ENCODE data around the gene OR51E1. TPM values are rescaled to one million over a fixed set of nuclear protein-coding genes. Genes with fewer than 3 reads are reported as not detected.

The OR51E1 gene
- total and polyA plus RNA-seq, 9 of the 15 experiments (the other 6 are each of a cell fraction or from before 2014, with no cell fraction given), result 0.03 to 0.04 TPM; not detected in 7

DNA sequence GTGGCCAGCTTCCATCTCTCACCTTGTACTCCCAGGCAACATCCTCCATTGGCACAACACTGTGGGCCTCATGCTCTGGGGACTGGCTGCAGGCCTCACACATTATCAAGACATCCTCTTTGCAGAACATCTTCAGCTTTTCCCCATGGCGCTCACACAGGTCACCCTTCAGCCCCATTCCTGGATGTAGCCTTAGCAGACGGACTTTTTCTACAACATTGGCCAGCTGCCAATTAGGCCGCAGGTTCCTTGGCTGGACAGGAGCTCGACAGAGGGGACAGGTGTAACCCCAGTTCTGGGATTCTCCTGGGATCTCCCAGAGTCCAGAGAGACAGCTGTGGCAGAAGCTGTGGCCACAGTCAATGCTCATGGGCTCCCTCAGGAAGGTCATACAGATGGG, 38.7 kb upstream of the OR51E1 start:
- TF ChIP-seq, protein P1, sequence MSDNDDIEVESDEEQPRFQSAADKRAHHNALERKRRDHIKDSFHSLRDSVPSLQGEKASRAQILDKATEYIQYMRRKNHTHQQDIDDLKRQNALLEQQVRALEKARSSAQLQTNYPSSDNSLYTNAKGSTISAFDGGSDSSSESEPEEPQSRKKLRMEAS (CRISPR knock-in tag; IDR thresholded peaks at IDR 0.05), result no peak
- peak; percentile 79 for TF ChIP-seq NFIC (IDR thresholded peaks at IDR 0.05)
- Histone ChIP-seq H3K9me1 (ENCODE audit: control insufficient read depth, insufficient read depth, low read length) (no peaks in the 10 kb centered on the region), H3K4me1 (replicated peaks in 1 of 2; ENCODE audit: control insufficient read depth in 2 of 2, insufficient read depth in 2 of 2, low read length in 2 of 2) (peaks cover 9 to 14% of the 10 kb centered on the region in 2 experiments; a peak in 3 of 5 replicates), H4K20me1 (replicated peaks; ENCODE audit: control insufficient read depth, insufficient read depth, low read length) (no peaks in the 10 kb centered on the region), H3K36me3 (ENCODE audit: control insufficient read depth, insufficient read depth, low read length) (peaks cover 21% of the 10 kb centered on the region; the same call in 2 of the 3 replicates), H2AFZ (ENCODE audit: low read depth, low read length) (no peak overlapping the region), H3K9me3 (replicated peaks; ENCODE audit: control insufficient read depth, insufficient read depth, low read depth, low read length) (no peaks in the 10 kb centered on the region), H3K4me3 (no peak overlapping the region), H3K27ac (ENCODE audit: extremely low read depth, low read depth, low read length) (no peak overlapping the region), H3K9ac (ENCODE audit: insufficient read depth in 1 of 2, low read depth in 2 of 2, low read length in 2 of 2) (no peak overlapping the region), H3K27me3 (ENCODE audit: control insufficient read depth in 2 of 2, insufficient read depth in 2 of 2, low read length in 2 of 2) (no peaks in the 10 kb centered on the region), H3K79me2 (ENCODE audit: control insufficient read depth, insufficient read depth, low read length) (peaks cover 11% of the 10 kb centered on the region; the same call in 2 of the 3 replicates), H3K4me2 (ENCODE audit: insufficient read depth, low read length) (no peak overlapping the region)
- POLR2A ChIA-PET, result interaction anchor here (1.0 kb wide), 1 partner anchor 9 kb away, joined by 3 read pairs; no protein-coding TSS in a partner anchor
- intact Hi-C loops (cut with micrococcal nuclease), result no loop called here
- ATAC-seq, result no peak
- in situ Hi-C loops (cut with MboI), result no loop called here
- CTCF ChIA-PET (ENCODE audit: low intra/inter-chr PET ratio), result no interaction called here
- BruUV-seq (replicated peaks), result no TSS peak
- no peak for FAIRE-seq
- WGBS (ENCODE audit: insufficient coverage, low coverage, missing lambda C conversion rate), result 95% methylated on average over 4 of the region's 4 CpGs
- no peak for DNase-seq (ENCODE audit: extremely low read depth in 1 of 4, low spot score in 3 of 4)

DNA sequence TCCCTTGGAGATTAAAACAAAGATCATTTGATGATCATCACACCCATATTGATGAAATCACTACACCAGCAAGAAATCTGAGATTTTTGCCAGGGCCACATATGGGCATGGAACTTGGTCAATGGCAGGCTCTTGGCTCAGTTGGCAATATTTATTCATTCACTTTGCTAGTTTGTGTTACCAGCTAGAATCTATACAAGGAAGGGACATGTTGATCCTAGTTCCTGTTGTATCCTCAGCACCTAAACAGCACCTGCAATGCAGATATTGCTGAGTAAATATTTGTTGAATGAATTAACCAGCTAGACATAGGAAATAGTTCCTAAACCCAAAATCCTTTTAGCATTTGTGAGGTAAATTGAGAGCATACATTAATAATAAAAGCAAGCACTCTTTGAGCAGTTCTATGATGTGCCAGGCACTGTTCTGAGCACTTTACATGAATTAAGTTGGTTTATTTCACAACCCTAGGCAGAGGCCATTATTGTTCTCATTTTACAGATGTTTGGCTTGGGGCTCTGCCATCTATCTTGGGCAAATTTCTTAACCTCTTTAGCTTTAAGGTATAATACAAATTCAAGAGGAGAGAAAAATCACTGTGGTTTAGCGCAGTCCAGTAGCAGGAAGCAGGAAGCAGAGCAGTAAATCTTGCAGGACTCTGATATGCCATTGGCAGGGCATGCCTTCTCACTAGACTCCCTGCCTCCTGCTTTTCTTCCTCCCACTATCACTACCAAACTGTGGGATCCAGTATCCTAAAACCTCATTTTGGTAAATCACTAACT, 37.4 kb upstream of the OR51E1 start:
- in situ Hi-C loops (cut with MboI) (no loop called here), intact Hi-C loops (cut with micrococcal nuclease) (no loop called here)
- H3K36me3 ChIP-seq (ENCODE audit: control insufficient read depth, insufficient read depth, low read length), result peaks cover 10% of the 10 kb centered on the region; the same call in 2 of the 3 replicates
- peak; percentile 48 for FAIRE-seq
- H3K79me2 ChIP-seq (ENCODE audit: control insufficient read depth, insufficient read depth, low read length), result peaks cover 11% of the 10 kb centered on the region; the same call in 2 of the 3 replicates
- H3K9me3 ChIP-seq (replicated peaks; ENCODE audit: control insufficient read depth, insufficient read depth, low read depth, low read length), result no peaks in the 10 kb centered on the region
- peak overlapping the region; percentile 100; the same call in 1 of the 2 replicates for H2AFZ ChIP-seq (ENCODE audit: low read depth, low read length)
- H3K27me3 ChIP-seq (ENCODE audit: control insufficient read depth in 2 of 2, insufficient read depth in 2 of 2, low read length in 2 of 2), result no peaks in the 10 kb centered on the region
- H3K9ac ChIP-seq (ENCODE audit: insufficient read depth in 1 of 2, low read depth in 2 of 2, low read length in 2 of 2), result no peak overlapping the region
- H3K27ac ChIP-seq (ENCODE audit: extremely low read depth, low read depth, low read length), result no peak overlapping the region
- peaks cover 9 to 14% of the 10 kb centered on the region in 2 experiments; a peak in 3 of 5 replicates for H3K4me1 ChIP-seq (replicated peaks in 1 of 2; ENCODE audit: control insufficient read depth in 2 of 2, insufficient read depth in 2 of 2, low read length in 2 of 2)
- H3K4me2 ChIP-seq (ENCODE audit: insufficient read depth, low read length), result peak overlapping the region; percentile 81
- H3K4me3 ChIP-seq, result peak overlapping the region; percentile 68
- no peaks in the 10 kb centered on the region for H4K20me1 ChIP-seq (replicated peaks; ENCODE audit: control insufficient read depth, insufficient read depth, low read length)
- no peak for DNase-seq (ENCODE audit: extremely low read depth in 1 of 4, low spot score in 3 of 4)
- no peaks in the 10 kb centered on the region for H3K9me1 ChIP-seq (ENCODE audit: control insufficient read depth, insufficient read depth, low read length)
- POLR2A ChIA-PET, result interaction anchor here (0.6 to 1.5 kb wide), 3 partner anchors 11 to 419 kb away, joined by 3 to 6 read pairs (median 3); partner anchors contain the start of gene OR52I1
- ATAC-seq, result no peak
- CTCF ChIA-PET (ENCODE audit: low intra/inter-chr PET ratio), result no interaction called here
- TF ChIP-seq, protein P2, sequence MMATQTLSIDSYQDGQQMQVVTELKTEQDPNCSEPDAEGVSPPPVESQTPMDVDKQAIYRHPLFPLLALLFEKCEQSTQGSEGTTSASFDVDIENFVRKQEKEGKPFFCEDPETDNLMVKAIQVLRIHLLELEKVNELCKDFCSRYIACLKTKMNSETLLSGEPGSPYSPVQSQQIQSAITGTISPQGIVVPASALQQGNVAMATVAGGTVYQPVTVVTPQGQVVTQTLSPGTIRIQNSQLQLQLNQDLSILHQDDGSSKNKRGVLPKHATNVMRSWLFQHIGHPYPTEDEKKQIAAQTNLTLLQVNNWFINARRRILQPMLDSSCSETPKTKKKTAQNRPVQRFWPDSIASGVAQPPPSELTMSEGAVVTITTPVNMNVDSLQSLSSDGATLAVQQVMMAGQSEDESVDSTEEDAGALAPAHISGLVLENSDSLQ (IDR thresholded peaks at IDR 0.05), result peak; percentile 33; the same call in 1 of the 2 replicates
- TF ChIP-seq MEIS2 (IDR thresholded peaks at IDR 0.05; ENCODE audit: partially characterized antibody) (peak; percentile 59), PTBP1 (IDR thresholded peaks at IDR 0.05; ENCODE audit: low read depth, low read length) (no peak), RBBP5 (IDR thresholded peaks at IDR 0.05; ENCODE audit: borderline replicate concordance, insufficient read depth, low read length, poor library complexity, severe bottlenecking) (no peak)
- TF ChIP-seq, protein P3, sequence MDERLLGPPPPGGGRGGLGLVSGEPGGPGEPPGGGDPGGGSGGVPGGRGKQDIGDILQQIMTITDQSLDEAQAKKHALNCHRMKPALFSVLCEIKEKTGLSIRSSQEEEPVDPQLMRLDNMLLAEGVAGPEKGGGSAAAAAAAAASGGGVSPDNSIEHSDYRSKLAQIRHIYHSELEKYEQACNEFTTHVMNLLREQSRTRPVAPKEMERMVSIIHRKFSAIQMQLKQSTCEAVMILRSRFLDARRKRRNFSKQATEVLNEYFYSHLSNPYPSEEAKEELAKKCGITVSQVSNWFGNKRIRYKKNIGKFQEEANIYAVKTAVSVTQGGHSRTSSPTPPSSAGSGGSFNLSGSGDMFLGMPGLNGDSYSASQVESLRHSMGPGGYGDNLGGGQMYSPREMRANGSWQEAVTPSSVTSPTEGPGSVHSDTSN (CRISPR knock-in tag; IDR thresholded peaks at IDR 0.05; ENCODE audit: low read depth), result no peak
- TF ChIP-seq, protein P3 (tag; conservative IDR thresholded peaks at IDR 0.05; ENCODE audit: low read depth), result peak; percentile 66
- BruUV-seq (replicated peaks), result no TSS peak
- WGBS (ENCODE audit: insufficient coverage, low coverage, missing lambda C conversion rate), result 50% methylated on average over 1 of the region's 1 CpG

All from K562 (cell line).